HG02588 (cell line): ENCODE data around the gene RNASEH2C.
"Not testable (repeated sequence)": the region's sequence is repeated elsewhere in the genome, so short reads cannot be mapped to it uniquely, and the experiment has no call there.

ENCODE experiments used
- ATAC-seq: cut with Tn5 transposase; IDR thresholded peaks from one replicate; pipeline ENCODE4 v1.9.1; 2021; ENCODE audit warnings: mild to moderate bottlenecking, moderate library complexity; ENCODE audit not compliant: unreplicated experiment

RNASEH2C gene

GRCh38 chr11:65692367-65692766 is 28.2 kb downstream of the RNASEH2C start:
- no peak for ATAC-seq

- not testable (repeated sequence) for ATAC-seq
Observed at GRCh38 chr11:65691847-65692246, 28.8 kb downstream of the RNASEH2C start.

GRCh38 chr11:65685981-65686380 is 34.6 kb downstream of the RNASEH2C start:
- no peak for ATAC-seq

- not testable (repeated sequence) for ATAC-seq
Observed at GRCh38 chr11:65683480-65683879, 37.1 kb downstream of the RNASEH2C start.

GRCh38 chr11:65680192-65680743 is 40.3 kb downstream of the RNASEH2C start:
- ATAC-seq, result no peak

- no peak for ATAC-seq
Observed at GRCh38 chr11:65672982-65673381, 47.6 kb downstream of the RNASEH2C start.

GRCh38 chr11:65672180-65672860 is 48.3 kb downstream of the RNASEH2C start:
- ATAC-seq, result no peak
